ENCODE data around the gene UBTD1. TPM values are rescaled to one million over a fixed set of nuclear protein-coding genes. Genes with fewer than 3 reads are reported as not detected.

Gene UBTD1
- total RNA-seq, 1 donor, result 30.2 TPM

DNA sequence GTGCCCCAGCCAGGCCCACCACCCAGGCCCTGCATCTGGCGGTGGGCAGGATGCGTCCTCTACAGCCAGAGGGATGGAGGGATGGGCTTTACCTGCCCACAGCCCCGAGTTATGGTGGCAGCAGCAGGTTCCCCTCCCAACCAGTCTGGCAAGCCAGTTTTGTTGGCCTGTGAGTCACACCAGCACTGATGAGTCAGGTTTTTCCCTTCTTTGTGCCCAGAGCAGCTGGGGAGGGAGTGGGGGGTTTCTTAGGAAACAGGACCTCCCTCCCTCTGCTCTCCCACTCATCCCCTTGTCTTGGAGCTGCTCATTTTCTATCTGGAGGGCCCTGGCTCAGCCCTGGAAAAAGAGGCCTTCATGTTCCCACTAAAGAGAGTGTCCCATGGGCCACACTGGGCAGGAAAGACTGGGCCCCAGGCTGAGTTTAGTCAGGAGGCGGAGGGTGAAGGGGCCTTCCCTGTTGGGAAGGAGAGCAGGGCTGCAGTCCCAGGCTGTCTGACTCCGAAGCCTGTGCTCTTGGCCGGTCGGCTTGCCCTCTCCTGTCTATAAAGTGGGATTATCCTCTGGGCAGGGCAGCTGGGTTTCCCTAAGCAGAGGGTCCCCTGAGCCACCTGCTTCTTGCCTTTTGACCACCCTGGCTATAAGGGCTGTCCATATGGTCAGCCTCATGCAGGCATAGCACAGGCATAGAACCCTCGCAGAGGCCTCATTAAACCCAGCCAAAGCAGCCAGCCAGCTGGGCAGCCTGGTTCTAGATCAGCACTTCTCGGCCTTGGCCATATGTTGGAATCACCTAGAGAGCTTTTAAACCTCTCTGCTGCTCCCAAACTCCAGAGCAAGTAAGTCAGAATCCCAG lies 43.7 kb downstream of the UBTD1 start:
- H3K4me3 ChIP-seq (ENCODE audit: low read depth, low read length), result no peak overlapping the region
- peak; percentile 93 for DNase-seq (ENCODE audit: low read depth)
- TF ChIP-seq CTCF (IDR thresholded peaks at IDR 0.05; ENCODE audit: insufficient read depth, low read depth, low read length), result no peak

GRCh38 chr10:97543025-97543546 lies 44.4 kb downstream of the UBTD1 start:
- DNase-seq (ENCODE audit: low read depth), result peak; percentile 92
- TF ChIP-seq CTCF (IDR thresholded peaks at IDR 0.05; ENCODE audit: insufficient read depth, low read depth, low read length), result no peak
- H3K4me3 ChIP-seq (ENCODE audit: low read depth, low read length), result no peak overlapping the region

DNA sequence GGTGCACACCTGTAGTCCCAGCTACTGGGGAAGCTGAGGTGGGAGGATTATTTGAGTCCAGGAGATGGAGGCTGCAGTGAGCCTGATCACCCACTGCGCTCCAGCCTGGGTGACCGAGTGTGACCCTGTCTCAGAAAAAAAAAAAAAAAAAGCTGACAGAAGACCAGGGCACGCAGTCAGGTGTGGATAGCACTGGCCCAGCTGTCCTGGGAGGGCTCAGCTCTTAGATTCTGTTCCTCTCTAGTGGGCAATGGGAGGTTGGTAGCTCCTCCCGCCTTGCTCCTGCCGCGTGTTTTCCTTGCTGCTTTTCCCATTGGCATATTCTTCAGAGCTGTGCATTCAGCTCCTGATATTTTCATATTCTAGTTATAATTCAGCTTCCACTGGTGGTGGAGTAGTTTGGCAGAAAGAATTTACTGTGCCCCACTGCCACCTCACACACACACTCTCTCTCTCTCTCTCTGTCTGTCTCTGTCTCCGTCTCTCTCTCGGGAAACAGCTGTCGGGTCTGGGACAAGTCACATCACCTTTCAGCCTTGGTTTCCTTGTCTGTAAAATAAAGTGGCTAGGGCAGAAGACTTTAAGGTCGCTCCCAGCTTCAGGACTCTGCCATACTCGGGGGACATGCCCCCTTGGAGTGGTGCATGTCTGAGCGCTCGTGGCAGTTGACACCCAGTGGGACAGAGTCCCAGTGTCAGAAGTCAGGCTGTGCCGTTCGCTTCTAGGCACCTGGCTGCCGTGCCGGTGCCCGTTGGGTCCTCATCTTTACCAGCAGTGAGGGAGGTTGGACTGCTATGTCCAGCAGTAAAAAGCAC lies 47.9 kb downstream of the UBTD1 start:
- DNase-seq (ENCODE audit: low read depth), result no peak
- H3K4me3 ChIP-seq (ENCODE audit: low read depth, low read length), result no peak overlapping the region
- no peak for TF ChIP-seq CTCF (IDR thresholded peaks at IDR 0.05; ENCODE audit: insufficient read depth, low read depth, low read length)

DNA sequence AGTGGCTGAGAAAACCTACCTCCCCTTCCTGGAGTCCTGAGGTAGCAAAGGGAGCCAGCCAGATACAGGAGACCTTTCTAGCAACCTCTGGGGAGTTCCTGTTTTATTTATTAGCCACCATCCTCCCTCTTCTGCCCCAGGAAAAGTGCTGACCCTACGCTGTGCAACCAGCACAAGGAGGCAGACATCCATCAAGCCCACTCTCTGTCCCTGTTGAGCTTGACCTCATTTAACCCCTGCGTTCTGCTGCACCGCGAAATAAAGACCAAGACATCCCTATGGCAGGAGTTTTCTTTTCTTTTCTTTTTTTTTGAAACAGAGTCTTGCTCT lies 48.5 kb downstream of the UBTD1 start:
- no peak for DNase-seq (ENCODE audit: low read depth)
- no peak overlapping the region for H3K4me3 ChIP-seq (ENCODE audit: low read depth, low read length)
- TF ChIP-seq CTCF (IDR thresholded peaks at IDR 0.05; ENCODE audit: insufficient read depth, low read depth, low read length), result no peak

DNA sequence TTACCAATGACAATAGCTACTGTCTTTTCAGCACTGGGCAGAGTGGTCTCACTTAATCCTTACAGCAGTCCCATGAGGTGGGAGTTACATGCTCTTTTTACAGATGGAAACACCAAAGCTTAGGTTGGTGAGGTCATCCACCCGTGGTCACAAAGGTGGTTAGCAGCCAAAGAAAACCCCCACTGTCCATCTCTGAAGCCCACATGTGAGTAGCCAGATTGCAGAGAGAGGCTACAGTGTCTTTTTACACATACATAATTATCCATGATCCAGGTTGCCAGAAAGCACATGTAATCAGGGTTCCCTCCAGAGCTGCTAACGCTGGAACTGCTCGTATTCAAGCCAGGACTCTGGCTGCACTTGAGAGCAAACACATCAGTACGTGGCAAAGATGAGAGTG lies 49.2 kb downstream of the UBTD1 start:
- DNase-seq (ENCODE audit: low read depth), result no peak
- TF ChIP-seq CTCF (IDR thresholded peaks at IDR 0.05; ENCODE audit: insufficient read depth, low read depth, low read length), result no peak
- no peak overlapping the region for H3K4me3 ChIP-seq (ENCODE audit: low read depth, low read length)

DNA sequence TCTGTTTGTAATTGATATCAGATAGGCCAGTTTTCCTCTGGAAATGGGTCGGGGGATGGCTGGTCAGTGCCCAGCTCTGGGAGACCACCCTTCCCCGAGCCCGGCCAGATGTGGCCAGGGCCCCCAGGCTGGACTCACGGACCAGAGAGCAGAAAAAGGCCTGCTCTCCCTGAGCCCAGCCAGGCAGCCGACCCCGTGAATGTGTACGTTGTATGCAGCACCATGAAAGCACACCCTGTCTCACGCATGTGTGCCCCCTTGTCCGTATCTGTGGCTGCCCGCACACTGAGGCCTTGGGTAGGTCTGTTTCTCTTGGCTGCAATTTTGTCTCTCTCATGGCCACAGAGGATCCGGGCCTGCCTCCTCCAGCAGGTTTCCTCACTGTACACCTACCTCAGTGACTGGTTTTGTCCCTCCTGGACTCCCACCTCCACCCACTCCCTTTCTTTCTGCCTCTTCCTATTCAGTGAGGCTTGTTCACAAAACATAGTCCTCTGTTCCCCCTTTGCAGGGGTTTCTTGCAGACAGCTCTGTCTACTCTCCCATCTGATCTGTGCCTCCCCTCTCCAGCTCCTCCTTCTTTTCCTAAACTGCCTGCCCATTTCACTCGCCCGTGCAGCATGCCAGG lies 50.2 kb downstream of the UBTD1 start:
- no peak for DNase-seq (ENCODE audit: low read depth)
- TF ChIP-seq CTCF (IDR thresholded peaks at IDR 0.05; ENCODE audit: insufficient read depth, low read depth, low read length), result no peak

More for the DNA sequence above, 50.2 kb downstream of the UBTD1 start:
- no peak overlapping the region for H3K4me3 ChIP-seq (ENCODE audit: low read depth, low read length)

Measured in fibroblast of villous mesenchyme (primary cell).